OCI-M2 (cell line): ENCODE measurements around the gene MXD1.
"Not testable (repeated sequence)": the region's sequence is repeated elsewhere in the genome, so short reads cannot be mapped to it uniquely, and the experiment has no call there.

Source experiments
- DNase-seq: peaks from one replicate; lab custom pipeline; 2025; ENCODE audit not compliant: unreplicated experiment; lab: John Stamatoyannopoulos, UW

The MXD1 gene

GRCh38 chr2:69914950-69915945 is at the start of gene MXD1:
MXD1 (plus strand) TSS chr2:69915109; CDS start chr2:69915331, 222 bp downstream.
- no peak for DNase-seq

GRCh38 chr2:69888451-69888850 is 26.5 kb upstream of the MXD1 start:
- no peak for DNase-seq

GRCh38 chr2:69889302-69889701 is 25.6 kb upstream of the MXD1 start:
- no peak for DNase-seq

- DNase-seq = no peak
Observed at GRCh38 chr2:69890881-69891280, 24.0 kb upstream of the MXD1 start.

GRCh38 chr2:69892838-69893424 is 22.0 kb upstream of the MXD1 start:
- DNase-seq = not testable (repeated sequence)

GRCh38 chr2:69893684-69894551 is 21.0 kb upstream of the MXD1 start, which contains the start of gene SNRNP27:
SNRNP27 (plus strand) TSS chr2:69893956; CDS start chr2:69893985, 29 bp downstream.
- DNase-seq = peak; percentile 39

- DNase-seq = not testable (repeated sequence)
Observed at GRCh38 chr2:69894737-69895136, 20.2 kb upstream of the MXD1 start.

- DNase-seq = no peak
Observed at GRCh38 chr2:69902213-69902922, 12.5 kb upstream of the MXD1 start.

GRCh38 chr2:69907216-69907615 is 7.7 kb upstream of the MXD1 start:
- no peak for DNase-seq

- DNase-seq = no peak
Observed at GRCh38 chr2:69911985-69912563, 2.8 kb upstream of the MXD1 start.

- peak; percentile 96 for DNase-seq
Observed at GRCh38 chr2:69914164-69914949, 552 bp upstream of the MXD1 start.

- DNase-seq = no peak
Observed at GRCh38 chr2:69916106-69916505, 1.2 kb downstream of the MXD1 start.

- no peak for DNase-seq
Observed at GRCh38 chr2:69917852-69918251, 2.9 kb downstream of the MXD1 start.

- DNase-seq = no peak
Observed at GRCh38 chr2:69918401-69918800, 3.5 kb downstream of the MXD1 start.

- no peak for DNase-seq
Observed at GRCh38 chr2:69923116-69923515, 8.2 kb downstream of the MXD1 start.

- no peak for DNase-seq
Observed at GRCh38 chr2:69926849-69927515, 12.1 kb downstream of the MXD1 start.

- DNase-seq = no peak
Observed at GRCh38 chr2:69931832-69932595, 17.1 kb downstream of the MXD1 start.

GRCh38 chr2:69932596-69932922 is 17.6 kb downstream of the MXD1 start:
- no peak for DNase-seq
